Endothelial cell of umbilical vein (primary cell): Measurements from ENCODE around the gene SULT2B1.

Experiments used
- CTCF ChIP-seq, 2 donors: IDR thresholded peaks; 1 replicate in 1 of 2; 2 replicates in 1 of 2; pipeline ENCODE4 v1.5.1; 2011; ENCODE audit warnings: low read length in 2 of 2, mild to moderate bottlenecking in 2 of 2, moderate library complexity in 2 of 2, control low read depth in 1 of 2, inconsistent platforms in 1 of 2, low read depth in 1 of 2; ENCODE audit not compliant: insufficient read depth in 1 of 2; ENCODE audit errors: extremely low read depth in 1 of 2
- EZH2 ChIP-seq: IDR thresholded peaks from 2 replicates; pipeline ENCODE4 v1.6.1; 2012; ENCODE audit warnings: borderline replicate concordance, low read depth, mild to moderate bottlenecking, moderate library complexity, low read length, inconsistent platforms; ENCODE audit not compliant: severe bottlenecking
- POLR2A ChIP-seq: IDR thresholded peaks from 2 replicates; pipeline ENCODE4 v1.6.1; 2012; ENCODE audit warnings: low read depth, mild to moderate bottlenecking, control low read depth, low read length

GRCh38 chr19:48508729-48509411 is 43.1 kb upstream of the SULT2B1 start:
- TF ChIP-seq POLR2A (no peak), EZH2 (no peak), CTCF (IDR thresholded peaks at IDR 0.05; ENCODE audit: extremely low read depth in 1 of 2, insufficient read depth in 1 of 2, low read depth in 1 of 2, low read length in 2 of 2) (no peak)
